Measurements from ENCODE around the gene NCKAP5.

GRCh38 chr2:133415210-133415876 lies 152.9 kb downstream of the NCKAP5 start:
- TF ChIP-seq POLR2AphosphoS5 (IDR thresholded peaks at IDR 0.05; ENCODE audit: low read depth) = no peak
- TF ChIP-seq CTCF (IDR thresholded peaks at IDR 0.05; ENCODE audit: insufficient read depth, low read length) = no peak
- TF ChIP-seq REST (IDR thresholded peaks at IDR 0.05; ENCODE audit: insufficient replicate concordance, low read depth) = no peak

Measured in HL-60 (cell line).